DOHH2 (cell line): ENCODE data around the gene TSPAN14.

Experiments used
- H3F3A ChIP-seq: fragments of 200-600 bp; sonication (generic), shearing (Covaris generic); 2 replicates; pipeline ENCODE4 v1.6.0; 2016; ENCODE audit warnings: antibody characterized with exemption, mild to moderate bottlenecking; ENCODE audit not compliant: control insufficient read depth, insufficient read depth
- H3K27ac ChIP-seq: fragments of 200-600 bp; sonication (generic); 2 replicates; pipeline ENCODE4 v1.5.1; 2014; ENCODE audit warnings: low read depth, mild to moderate bottlenecking, low read length, moderate library complexity
- H3K27me3 ChIP-seq: fragments of 200-600 bp; sonication (generic); 2 replicates; pipeline ENCODE4 v1.6.1; 2014; ENCODE audit warnings: mild to moderate bottlenecking, low read length, mixed read lengths; ENCODE audit not compliant: control insufficient read depth
- H3K36me3 ChIP-seq: fragments of 200-600 bp; sonication (generic); 2 replicates; pipeline ENCODE4 v1.6.1; 2014; ENCODE audit warnings: mild to moderate bottlenecking, low read length, moderate library complexity, mixed read lengths; ENCODE audit not compliant: control insufficient read depth
- H3K4me1 ChIP-seq: fragments of 200-600 bp; sonication (generic); 2 replicates; pipeline ENCODE4 v1.6.1; 2014; ENCODE audit warnings: mild to moderate bottlenecking, low read length, mixed read lengths; ENCODE audit not compliant: control insufficient read depth
- H3K4me2 ChIP-seq: fragments of 200-600 bp; sonication (generic); 2 replicates; pipeline ENCODE4 v1.6.0; 2014; ENCODE audit warnings: mild to moderate bottlenecking, low read length, moderate library complexity
- H3K4me3 ChIP-seq: fragments of 200-600 bp; sonication (generic); 2 replicates; pipeline ENCODE4 v1.5.1; 2014; ENCODE audit warnings: mild to moderate bottlenecking, low read length, mixed read lengths
- H3K79me2 ChIP-seq: fragments of 200-600 bp; sonication (generic); 2 replicates; pipeline ENCODE4 v1.6.1; 2014; ENCODE audit warnings: mild to moderate bottlenecking, low read length, mixed read lengths; ENCODE audit not compliant: control insufficient read depth
- H3K9me2 ChIP-seq: fragments of 200-600 bp; sonication (generic); replicated peaks from 2 replicates; pipeline ENCODE4 v1.6.1; 2014; ENCODE audit warnings: mild to moderate bottlenecking, low read length, mixed read lengths; ENCODE audit not compliant: control insufficient read depth
- H3K9me3 ChIP-seq: fragments of 200-600 bp; sonication (generic); 2 replicates; pipeline ENCODE4 v1.6.1; 2014; ENCODE audit warnings: antibody characterized with exemption, low read length, mixed read lengths; ENCODE audit not compliant: control insufficient read depth, insufficient read depth
- H4K20me1 ChIP-seq: fragments of 200-600 bp; sonication (generic); 2 replicates; pipeline ENCODE4 v1.6.0; 2014; ENCODE audit warnings: low read depth, mild to moderate bottlenecking, antibody characterized with exemption, low read length, moderate library complexity; ENCODE audit not compliant: control insufficient read depth, insufficient read depth
- EZH2phosphoT487 ChIP-seq: fragments of 200-600 bp; sonication (generic); IDR thresholded peaks from 2 replicates; pipeline ENCODE4 v1.6.1; 2017; ENCODE audit warnings: borderline replicate concordance, mild to moderate bottlenecking, antibody characterized with exemption, low read length, moderate library complexity, mixed read lengths
- TF ChIP-seq, protein P1 (sequence below): fragments of 200-600 bp; sonication (generic); IDR thresholded peaks from one replicate; pipeline ENCODE4 v1.5.1; 2014; ENCODE audit warnings: antibody characterized with exemption, mild to moderate bottlenecking, low read depth, low read length; ENCODE audit not compliant: poor library complexity, severe bottlenecking

TSPAN14 gene

DNA sequence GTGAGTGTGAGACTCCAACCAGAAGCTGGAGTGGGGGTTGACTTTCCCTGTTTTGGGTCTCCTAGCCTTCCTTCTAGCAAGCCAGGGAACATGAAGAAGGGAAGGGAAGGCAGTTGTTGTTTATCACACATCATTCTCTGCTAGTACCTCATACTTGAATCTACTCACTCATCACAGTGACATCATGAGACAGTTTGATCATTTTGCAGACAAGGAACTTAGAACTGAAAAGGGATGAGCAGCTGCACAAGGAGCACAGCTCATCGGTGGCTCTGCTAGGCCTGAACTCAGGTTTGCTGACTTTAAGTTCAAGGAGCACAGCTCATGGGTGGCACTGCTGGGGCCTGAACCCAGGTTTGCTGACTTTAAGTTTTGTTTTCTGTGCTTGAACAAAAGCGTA, 26.6 kb upstream of the TSPAN14 start:
- Histone ChIP-seq H3K27ac (no peak overlapping the region), H3K4me2 (no peak overlapping the region), H3K4me1 (peaks cover 4% of the 10 kb centered on the region), H3K9me3 (no peaks in the 10 kb centered on the region), H3K79me2 (no peaks in the 10 kb centered on the region), H3F3A (no peaks in the 10 kb centered on the region), H3K4me3 (no peak overlapping the region), H3K9me2 (no peaks in the 10 kb centered on the region), H3K27me3 (no peaks in the 10 kb centered on the region), H3K36me3 (peaks cover 6% of the 10 kb centered on the region), H4K20me1 (no peaks in the 10 kb centered on the region)
- TF ChIP-seq, protein P1, sequence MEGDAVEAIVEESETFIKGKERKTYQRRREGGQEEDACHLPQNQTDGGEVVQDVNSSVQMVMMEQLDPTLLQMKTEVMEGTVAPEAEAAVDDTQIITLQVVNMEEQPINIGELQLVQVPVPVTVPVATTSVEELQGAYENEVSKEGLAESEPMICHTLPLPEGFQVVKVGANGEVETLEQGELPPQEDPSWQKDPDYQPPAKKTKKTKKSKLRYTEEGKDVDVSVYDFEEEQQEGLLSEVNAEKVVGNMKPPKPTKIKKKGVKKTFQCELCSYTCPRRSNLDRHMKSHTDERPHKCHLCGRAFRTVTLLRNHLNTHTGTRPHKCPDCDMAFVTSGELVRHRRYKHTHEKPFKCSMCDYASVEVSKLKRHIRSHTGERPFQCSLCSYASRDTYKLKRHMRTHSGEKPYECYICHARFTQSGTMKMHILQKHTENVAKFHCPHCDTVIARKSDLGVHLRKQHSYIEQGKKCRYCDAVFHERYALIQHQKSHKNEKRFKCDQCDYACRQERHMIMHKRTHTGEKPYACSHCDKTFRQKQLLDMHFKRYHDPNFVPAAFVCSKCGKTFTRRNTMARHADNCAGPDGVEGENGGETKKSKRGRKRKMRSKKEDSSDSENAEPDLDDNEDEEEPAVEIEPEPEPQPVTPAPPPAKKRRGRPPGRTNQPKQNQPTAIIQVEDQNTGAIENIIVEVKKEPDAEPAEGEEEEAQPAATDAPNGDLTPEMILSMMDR = no peak
- no peak for TF ChIP-seq EZH2phosphoT487

GRCh38 chr10:80429521-80429973, 24.6 kb upstream of the TSPAN14 start:
- no peaks in the 10 kb centered on the region; the same call in 1 of the 2 replicates for H3K36me3 ChIP-seq
- no peaks in the 10 kb centered on the region for H3K27me3 ChIP-seq
- no peak for TF ChIP-seq EZH2phosphoT487
- TF ChIP-seq, protein P1 = no peak
- H3K9me3 ChIP-seq = no peaks in the 10 kb centered on the region
- H3K9me2 ChIP-seq = no peaks in the 10 kb centered on the region
- no peak overlapping the region for H3K4me2 ChIP-seq
- no peaks in the 10 kb centered on the region for H3F3A ChIP-seq
- no peaks in the 10 kb centered on the region for H3K79me2 ChIP-seq
- no peaks in the 10 kb centered on the region for H4K20me1 ChIP-seq
- no peaks in the 10 kb centered on the region for H3K4me1 ChIP-seq
- no peak overlapping the region for H3K4me3 ChIP-seq
- H3K27ac ChIP-seq = no peak overlapping the region

DNA sequence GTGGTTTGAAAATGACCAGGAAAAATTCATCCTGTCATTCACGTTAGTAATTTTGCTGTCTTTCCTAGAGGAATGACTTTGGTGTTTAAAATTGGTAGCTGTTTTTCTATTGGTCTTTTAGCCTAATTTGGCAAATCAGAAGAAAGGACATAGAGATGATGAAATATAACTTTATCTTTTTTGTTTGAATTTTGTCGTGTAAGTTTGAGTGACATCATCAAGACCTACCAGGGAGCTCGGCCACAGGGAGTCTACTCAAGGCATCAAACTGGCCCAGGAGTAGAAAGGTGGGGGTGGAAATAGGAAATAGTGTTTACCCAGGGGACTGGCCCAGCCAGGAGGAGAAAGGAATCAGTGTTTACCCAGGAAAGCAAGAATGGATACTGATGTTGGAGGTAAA, 21.0 kb upstream of the TSPAN14 start:
- Histone ChIP-seq H3K9me3 (no peaks in the 10 kb centered on the region), H3K4me3 (no peak overlapping the region), H3K27ac (no peak overlapping the region), H3K9me2 (no peaks in the 10 kb centered on the region), H3F3A (no peaks in the 10 kb centered on the region), H3K4me1 (no peaks in the 10 kb centered on the region), H3K27me3 (no peaks in the 10 kb centered on the region), H3K36me3 (no peaks in the 10 kb centered on the region), H4K20me1 (no peaks in the 10 kb centered on the region), H3K79me2 (no peaks in the 10 kb centered on the region), H3K4me2 (no peak overlapping the region)
- TF ChIP-seq, protein P1 = no peak
- TF ChIP-seq EZH2phosphoT487 = no peak
